Measurements from ENCODE around the gene MAP3K2.

GRCh38 chr2:127377262-127377661, 10.5 kb downstream of the MAP3K2 start:
- TF ChIP-seq, protein P1, sequence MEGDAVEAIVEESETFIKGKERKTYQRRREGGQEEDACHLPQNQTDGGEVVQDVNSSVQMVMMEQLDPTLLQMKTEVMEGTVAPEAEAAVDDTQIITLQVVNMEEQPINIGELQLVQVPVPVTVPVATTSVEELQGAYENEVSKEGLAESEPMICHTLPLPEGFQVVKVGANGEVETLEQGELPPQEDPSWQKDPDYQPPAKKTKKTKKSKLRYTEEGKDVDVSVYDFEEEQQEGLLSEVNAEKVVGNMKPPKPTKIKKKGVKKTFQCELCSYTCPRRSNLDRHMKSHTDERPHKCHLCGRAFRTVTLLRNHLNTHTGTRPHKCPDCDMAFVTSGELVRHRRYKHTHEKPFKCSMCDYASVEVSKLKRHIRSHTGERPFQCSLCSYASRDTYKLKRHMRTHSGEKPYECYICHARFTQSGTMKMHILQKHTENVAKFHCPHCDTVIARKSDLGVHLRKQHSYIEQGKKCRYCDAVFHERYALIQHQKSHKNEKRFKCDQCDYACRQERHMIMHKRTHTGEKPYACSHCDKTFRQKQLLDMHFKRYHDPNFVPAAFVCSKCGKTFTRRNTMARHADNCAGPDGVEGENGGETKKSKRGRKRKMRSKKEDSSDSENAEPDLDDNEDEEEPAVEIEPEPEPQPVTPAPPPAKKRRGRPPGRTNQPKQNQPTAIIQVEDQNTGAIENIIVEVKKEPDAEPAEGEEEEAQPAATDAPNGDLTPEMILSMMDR (IDR thresholded peaks at IDR 0.05), result no peak
- TF ChIP-seq POLR2A (IDR thresholded peaks at IDR 0.05), result no peak
